ENCODE measurements around the gene EPG5.
"Not testable (repeated sequence)": the region's sequence is repeated elsewhere in the genome, so short reads cannot be mapped to it uniquely, and the experiment has no call there.

EPG5 gene

GRCh38 chr18:45967007-45967706, at the start of gene EPG5:
Gene EPG5 (minus strand): TSS chr18:45967329. CDS start chr18:45967239, 90 bp downstream.
- DNase-seq (ENCODE audit: low read depth in 1 of 2, low spot score in 1 of 2), result peak; percentile 78 to 92

- DNase-seq (ENCODE audit: low read depth in 1 of 2, low spot score in 1 of 2), result no peak
Observed at GRCh38 chr18:46013484-46014189, 46.5 kb upstream of the EPG5 start.

GRCh38 chr18:46010676-46011075, 43.5 kb upstream of the EPG5 start:
- DNase-seq (ENCODE audit: low read depth in 1 of 2, low spot score in 1 of 2), result no peak

- DNase-seq (ENCODE audit: low read depth in 1 of 2, low spot score in 1 of 2), result no peak
Observed at GRCh38 chr18:46010050-46010449, 42.9 kb upstream of the EPG5 start.

- no peak for DNase-seq (ENCODE audit: low read depth in 1 of 2, low spot score in 1 of 2)
Observed at GRCh38 chr18:46009125-46009840, 42.2 kb upstream of the EPG5 start.

- no peak for DNase-seq (ENCODE audit: low read depth in 1 of 2, low spot score in 1 of 2)
Observed at GRCh38 chr18:46008531-46008930, 41.4 kb upstream of the EPG5 start.

- DNase-seq (ENCODE audit: low read depth in 1 of 2, low spot score in 1 of 2), result no peak
Observed at GRCh38 chr18:46007165-46007564, 40.0 kb upstream of the EPG5 start.

GRCh38 chr18:46002934-46003333, 35.8 kb upstream of the EPG5 start:
- no peak for DNase-seq (ENCODE audit: low read depth in 1 of 2, low spot score in 1 of 2)

GRCh38 chr18:46001892-46002291, 34.8 kb upstream of the EPG5 start:
- DNase-seq (ENCODE audit: low read depth in 1 of 2, low spot score in 1 of 2), result no peak

- DNase-seq (ENCODE audit: low read depth in 1 of 2, low spot score in 1 of 2), result no peak
Observed at GRCh38 chr18:46001074-46001473, 33.9 kb upstream of the EPG5 start.

- no peak for DNase-seq (ENCODE audit: low read depth in 1 of 2, low spot score in 1 of 2)
Observed at GRCh38 chr18:45999536-45999935, 32.4 kb upstream of the EPG5 start.

GRCh38 chr18:45998244-45998643, 31.1 kb upstream of the EPG5 start:
- no peak for DNase-seq (ENCODE audit: low read depth in 1 of 2, low spot score in 1 of 2)

- DNase-seq (ENCODE audit: low read depth in 1 of 2, low spot score in 1 of 2), result peak in 1 of 2 donors; percentile 15
Observed at GRCh38 chr18:45997700-45998151, 30.6 kb upstream of the EPG5 start.

GRCh38 chr18:45995461-45995860, 28.3 kb upstream of the EPG5 start:
- no peak for DNase-seq (ENCODE audit: low read depth in 1 of 2, low spot score in 1 of 2)

GRCh38 chr18:45993438-45993837, 26.3 kb upstream of the EPG5 start:
- DNase-seq (ENCODE audit: low read depth in 1 of 2, low spot score in 1 of 2), result no peak

GRCh38 chr18:45992527-45992926, 25.4 kb upstream of the EPG5 start:
- not testable (repeated sequence) for DNase-seq (ENCODE audit: low read depth in 1 of 2, low spot score in 1 of 2)

- no peak for DNase-seq (ENCODE audit: low read depth in 1 of 2, low spot score in 1 of 2)
Observed at GRCh38 chr18:45991788-45992187, 24.7 kb upstream of the EPG5 start.

GRCh38 chr18:45984546-45985235, 17.6 kb upstream of the EPG5 start:
- DNase-seq (ENCODE audit: low read depth in 1 of 2, low spot score in 1 of 2), result no peak

- no peak for DNase-seq (ENCODE audit: low read depth in 1 of 2, low spot score in 1 of 2)
Observed at GRCh38 chr18:45981821-45982220, 14.7 kb upstream of the EPG5 start.

GRCh38 chr18:45980229-45980628, 13.1 kb upstream of the EPG5 start:
- DNase-seq (ENCODE audit: low read depth in 1 of 2, low spot score in 1 of 2), result no peak

- no peak for DNase-seq (ENCODE audit: low read depth in 1 of 2, low spot score in 1 of 2)
Observed at GRCh38 chr18:45978084-45978483, 11.0 kb upstream of the EPG5 start.
